Skeletal muscle tissue (tissue), 4 donors: ENCODE results near the gene ITPKB. TPM values are rescaled to one million over a fixed set of nuclear protein-coding genes. Genes with fewer than 3 reads are reported as not detected.

Experiments used
- H3K27ac ChIP-seq: one replicate; pipeline ENCODE4 v1.7.0; 2013; ENCODE audit warnings: mild to moderate bottlenecking, low read depth, low read length, inconsistent platforms
- H3K27me3 ChIP-seq, 3 donors: one replicate each; pipeline ENCODE4 v1.7.0; 2013; ENCODE audit warnings: low read length in 3 of 3; ENCODE audit not compliant: control insufficient read depth in 3 of 3, insufficient read depth in 3 of 3
- H3K36me3 ChIP-seq, 3 donors: one replicate each; pipeline ENCODE4 v1.7.0; 2013; ENCODE audit warnings: low read length in 3 of 3; ENCODE audit not compliant: control insufficient read depth in 3 of 3, insufficient read depth in 3 of 3
- H3K4me1 ChIP-seq, 3 donors: one replicate each; pipeline ENCODE4 v1.7.0; 2013; ENCODE audit warnings: low read length in 3 of 3, mild to moderate bottlenecking in 3 of 3; ENCODE audit not compliant: control insufficient read depth in 3 of 3, insufficient read depth in 3 of 3
- H3K4me3 ChIP-seq, 3 donors: one replicate each; pipeline ENCODE4 v1.7.0; 2013; ENCODE audit warnings: low read length in 3 of 3
- H3K9ac ChIP-seq, 3 donors: one replicate each; pipeline ENCODE4 v1.7.0; 2013; ENCODE audit warnings: low read length in 3 of 3, mild to moderate bottlenecking in 3 of 3, moderate library complexity in 2 of 3, low read depth in 1 of 3
- H3K9me3 ChIP-seq, 3 donors: one replicate each; pipeline ENCODE4 v1.7.0; 2013; ENCODE audit warnings: low read length in 3 of 3; ENCODE audit not compliant: control insufficient read depth in 3 of 3
- total RNA-seq: library from RNA; depleted of rRNA; stranded (reverse); fragments of >200 nt; gene quantifications from one replicate; pipeline ENCODE4 v1.2.3, GENCODE V29; 2014
- donor health status: Osteomylitis.

ITPKB gene
- total RNA-seq, 1 donor from 2014 or later = 18.8 TPM

- H3K27me3 ChIP-seq = no peaks in the 10 kb centered on the region
- H3K9ac ChIP-seq = peak overlapping the region in 1 of 3 donors; percentile 33
- no peaks in the 10 kb centered on the region for H3K9me3 ChIP-seq
- H3K36me3 ChIP-seq = no peaks in the 10 kb centered on the region
- peak overlapping the region; percentile 59 for H3K27ac ChIP-seq
- no peak overlapping the region for H3K4me3 ChIP-seq
- peaks cover 0 to 63% (median 59%) of the 10 kb centered on the region in 3 donors for H3K4me1 ChIP-seq
Observed at GRCh38 chr1:226654668-226655055, 84.4 kb downstream of the ITPKB start.

DNA sequence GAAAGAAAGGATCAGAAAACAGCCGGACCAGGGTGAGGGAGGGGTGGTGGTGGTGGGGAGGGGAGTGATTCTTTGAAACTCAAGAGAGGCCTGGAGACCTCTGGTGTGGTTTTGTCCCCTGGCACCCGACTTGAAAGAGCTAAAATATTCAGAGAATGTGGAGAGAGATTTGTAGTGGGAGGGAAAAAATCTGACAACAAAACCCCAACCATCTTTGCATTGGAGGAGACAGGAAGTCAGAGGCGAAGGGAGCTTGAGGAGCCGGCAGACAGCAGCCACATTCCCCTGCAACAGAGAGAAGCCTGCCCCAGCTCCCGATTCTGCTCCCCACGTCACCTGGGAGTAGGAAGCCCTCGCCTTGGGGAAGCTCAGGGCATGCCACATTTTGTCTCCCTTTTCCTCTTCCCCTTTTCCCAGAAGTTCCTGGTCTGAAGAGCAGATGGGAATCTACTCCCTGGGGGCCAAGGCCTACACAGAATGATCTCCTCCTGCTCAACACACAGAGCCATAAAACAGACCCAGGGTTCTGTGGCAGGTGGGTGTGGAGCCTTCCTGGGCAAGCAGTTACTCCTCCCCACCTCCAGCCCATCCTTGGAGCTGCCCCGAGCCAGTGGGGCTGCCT lies 84.9 kb downstream of the ITPKB start:
- H3K9ac ChIP-seq = peak overlapping the region in 2 of 3 donors; percentile 33 to 38
- H3K4me3 ChIP-seq = no peak overlapping the region
- peak overlapping the region; percentile 59 for H3K27ac ChIP-seq
- H3K27me3 ChIP-seq = no peaks in the 10 kb centered on the region
- H3K9me3 ChIP-seq = no peaks in the 10 kb centered on the region
- peaks cover 0 to 60% (median 58%) of the 10 kb centered on the region in 3 donors for H3K4me1 ChIP-seq
- H3K36me3 ChIP-seq = peaks cover 0 to 3% (median 3%) of the 10 kb centered on the region in 3 donors

DNA sequence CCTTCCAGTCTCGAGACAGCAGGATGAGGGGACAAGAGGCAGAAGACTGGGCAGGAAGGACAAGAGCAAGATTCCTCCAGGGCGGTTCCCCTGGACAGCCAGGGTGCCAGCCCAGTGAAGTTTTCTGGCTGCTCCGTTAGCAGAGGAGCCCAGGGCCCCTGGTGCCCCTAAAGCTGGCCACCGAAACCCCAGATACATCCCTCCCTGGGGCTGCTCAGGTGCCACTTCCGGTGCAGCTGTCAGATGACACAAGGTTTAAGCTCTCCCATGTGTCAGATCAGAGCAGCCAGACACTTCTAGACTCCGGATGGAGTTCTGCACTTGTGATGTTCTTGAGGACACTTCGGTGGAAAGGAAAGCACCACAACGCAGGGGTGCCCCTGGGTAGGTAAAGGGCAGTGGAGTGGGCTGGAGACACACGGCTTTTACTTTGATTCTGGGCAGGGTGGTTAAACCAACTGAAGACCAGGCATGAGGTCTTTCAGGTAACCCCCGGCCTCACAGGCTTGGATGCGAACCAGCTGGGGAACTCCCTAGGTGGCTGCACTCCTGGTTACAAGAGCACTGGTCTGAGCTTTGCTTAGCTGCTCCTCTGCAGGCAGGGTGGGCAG lies 85.7 kb downstream of the ITPKB start:
- no peak overlapping the region for H3K4me3 ChIP-seq

DNA sequence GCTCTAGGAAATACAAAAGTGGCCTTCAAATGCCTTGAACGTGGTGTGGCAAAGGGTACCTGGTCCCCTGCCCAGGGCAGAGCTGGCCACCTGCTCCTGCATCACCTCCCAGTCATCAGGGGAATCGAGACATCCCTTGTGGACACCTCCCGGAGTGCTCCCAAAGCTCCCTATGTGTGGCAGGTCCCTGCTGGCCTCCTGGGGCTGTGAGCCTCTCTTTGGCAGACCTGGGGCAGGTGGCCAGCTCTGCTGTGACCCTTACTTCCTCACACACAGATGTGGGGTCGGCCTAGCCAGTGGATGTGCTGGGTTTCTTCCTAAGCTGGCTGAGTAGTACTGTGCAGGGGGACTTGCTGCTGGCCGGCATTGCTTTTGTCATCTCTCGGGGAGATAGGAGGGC lies 86.5 kb downstream of the ITPKB start:
- Histone ChIP-seq H3K4me1 (peaks cover 0 to 47% (median 44%) of the 10 kb centered on the region in 3 donors), H3K9ac (peak overlapping the region in 1 of 3 donors; percentile 45), H3K27me3 (no peaks in the 10 kb centered on the region), H3K27ac (no peak overlapping the region), H3K4me3 (no peak overlapping the region), H3K36me3 (peaks cover 6 to 14% (median 11%) of the 10 kb centered on the region in 3 donors), H3K9me3 (no peaks in the 10 kb centered on the region)

More for the DNA sequence above, 85.7 kb downstream of the ITPKB start:
- H3K36me3 ChIP-seq = peaks cover 3 to 6% (median 3%) of the 10 kb centered on the region in 3 donors
- peaks cover 0 to 54% (median 52%) of the 10 kb centered on the region in 3 donors for H3K4me1 ChIP-seq
- H3K9me3 ChIP-seq = no peaks in the 10 kb centered on the region
- peak overlapping the region in 1 of 3 donors; percentile 44 for H3K9ac ChIP-seq
- H3K27ac ChIP-seq = peak overlapping the region; percentile 59
- no peaks in the 10 kb centered on the region for H3K27me3 ChIP-seq

GRCh38 chr1:226651732-226652105 lies 87.4 kb downstream of the ITPKB start:
- peaks cover 4 to 43% (median 40%) of the 10 kb centered on the region in 3 donors for H3K4me1 ChIP-seq
- peaks cover 14 to 21% (median 20%) of the 10 kb centered on the region in 3 donors for H3K36me3 ChIP-seq
- H3K27me3 ChIP-seq = no peaks in the 10 kb centered on the region
- H3K9ac ChIP-seq = no peak overlapping the region
- H3K9me3 ChIP-seq = no peaks in the 10 kb centered on the region
- no peak overlapping the region for H3K4me3 ChIP-seq
- H3K27ac ChIP-seq = no peak overlapping the region

GRCh38 chr1:226651041-226651731 lies 87.9 kb downstream of the ITPKB start:
- Histone ChIP-seq H3K27ac (no peak overlapping the region), H3K27me3 (no peaks in the 10 kb centered on the region), H3K9me3 (no peaks in the 10 kb centered on the region), H3K4me1 (peaks cover 10 to 42% (median 40%) of the 10 kb centered on the region in 3 donors), H3K36me3 (peaks cover 18 to 22% (median 21%) of the 10 kb centered on the region in 3 donors), H3K4me3 (no peak overlapping the region), H3K9ac (peak overlapping the region in 1 of 3 donors; percentile 50)

DNA sequence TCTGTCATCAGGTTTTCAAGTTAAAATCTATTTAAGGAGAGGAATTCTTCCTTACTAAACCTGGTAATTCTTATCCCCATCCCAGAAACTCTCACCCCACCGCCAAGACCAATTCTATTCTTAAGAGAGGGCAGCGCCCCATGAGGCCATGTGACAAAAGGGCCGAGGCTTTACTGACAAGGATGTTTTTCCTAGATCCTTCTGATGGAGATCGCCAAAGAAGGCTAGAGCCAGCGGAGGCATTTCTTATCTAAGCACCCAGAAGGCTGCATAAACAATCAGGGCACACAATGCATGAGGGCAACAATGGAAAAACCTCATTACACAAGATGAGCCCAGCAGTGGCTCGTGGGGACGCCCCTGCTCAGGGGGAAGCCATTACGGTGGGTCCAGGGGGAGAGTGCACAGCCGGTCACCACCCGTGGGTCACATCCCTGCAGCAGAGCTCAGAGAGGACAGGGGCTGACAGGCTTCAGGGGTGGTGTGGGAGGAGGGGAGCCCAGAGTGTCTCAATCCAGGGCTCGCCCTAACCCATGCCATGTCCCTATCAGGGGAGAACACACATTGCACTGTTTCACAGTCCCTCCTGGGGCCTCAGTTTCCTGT lies 88.7 kb downstream of the ITPKB start:
- Histone ChIP-seq H3K27ac (no peak overlapping the region), H3K4me3 (no peak overlapping the region)

DNA sequence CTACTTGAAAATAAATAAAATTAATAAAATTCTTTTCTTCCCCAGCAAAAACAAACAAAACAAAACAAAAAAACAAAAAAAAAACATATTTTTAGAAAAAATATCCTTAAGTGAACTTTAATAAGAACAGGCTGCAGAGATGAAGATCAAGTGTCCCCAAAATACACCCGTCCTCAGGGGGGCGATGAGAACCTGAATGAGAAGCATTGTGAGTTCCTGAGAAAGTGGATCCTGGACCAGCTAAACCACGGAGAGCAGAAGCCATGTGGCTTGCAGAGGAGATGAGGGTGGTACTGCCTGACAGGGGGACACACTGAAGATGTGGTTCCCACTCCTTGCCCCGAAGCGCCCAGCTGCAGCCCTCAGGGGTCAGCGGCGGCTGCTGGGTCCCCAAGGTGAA lies 89.3 kb downstream of the ITPKB start:
- H3K27me3 ChIP-seq = no peaks in the 10 kb centered on the region
- H3K9me3 ChIP-seq = no peaks in the 10 kb centered on the region
- peaks cover 18 to 26% (median 25%) of the 10 kb centered on the region in 3 donors for H3K36me3 ChIP-seq
- no peak overlapping the region for H3K27ac ChIP-seq
- H3K9ac ChIP-seq = no peak overlapping the region
- no peak overlapping the region for H3K4me3 ChIP-seq
- H3K4me1 ChIP-seq = peaks cover 24 to 42% (median 39%) of the 10 kb centered on the region in 3 donors

More for the DNA sequence above, 88.7 kb downstream of the ITPKB start:
- Histone ChIP-seq H3K4me1 (peaks cover 18 to 42% (median 40%) of the 10 kb centered on the region in 3 donors), H3K27me3 (no peaks in the 10 kb centered on the region), H3K9me3 (no peaks in the 10 kb centered on the region), H3K9ac (peak overlapping the region in 1 of 3 donors; percentile 50), H3K36me3 (peaks cover 18 to 22% (median 21%) of the 10 kb centered on the region in 3 donors)

- no peaks in the 10 kb centered on the region for H3K27me3 ChIP-seq
- H3K4me3 ChIP-seq = no peak overlapping the region
- H3K4me1 ChIP-seq = peaks cover 26 to 40% (median 39%) of the 10 kb centered on the region in 3 donors
- H3K27ac ChIP-seq = no peak overlapping the region
- no peaks in the 10 kb centered on the region for H3K9me3 ChIP-seq
- peaks cover 18 to 31% (median 25%) of the 10 kb centered on the region in 3 donors for H3K36me3 ChIP-seq
- H3K9ac ChIP-seq = no peak overlapping the region
Observed at GRCh38 chr1:226649244-226649643, 89.8 kb downstream of the ITPKB start.
